ENCODE measurements around the gene METTL21C.

Gene METTL21C

GRCh38 chr13:102694937-102695336 lies at the start of gene METTL21C:
METTL21C (minus strand) TSS chr13:102695044; CDS start chr13:102694498, 546 bp downstream.
- FAIRE-seq: no peak

DNA sequence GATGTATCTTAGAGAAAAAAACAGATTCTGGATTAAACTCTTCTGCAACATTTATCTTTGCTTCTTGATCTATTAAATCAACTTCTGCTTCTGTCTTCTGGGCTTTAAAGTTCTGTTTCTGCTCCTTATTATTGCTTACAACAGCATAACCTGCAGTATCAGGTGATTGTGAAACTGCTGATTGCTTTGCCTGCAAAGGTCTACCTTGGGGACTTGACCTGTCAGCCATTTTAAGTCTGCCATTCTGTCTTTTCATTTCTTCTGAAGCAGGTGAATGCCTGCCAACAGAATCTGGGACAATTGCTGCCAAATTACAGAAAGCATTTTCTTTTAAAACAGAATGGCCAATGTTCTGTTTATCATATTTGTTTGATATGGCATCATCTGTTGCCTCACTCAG lies 47.7 kb upstream of the METTL21C start:
- FAIRE-seq: no peak

- no peak for FAIRE-seq
Observed at GRCh38 chr13:102742101-102742500, 47.3 kb upstream of the METTL21C start.

DNA sequence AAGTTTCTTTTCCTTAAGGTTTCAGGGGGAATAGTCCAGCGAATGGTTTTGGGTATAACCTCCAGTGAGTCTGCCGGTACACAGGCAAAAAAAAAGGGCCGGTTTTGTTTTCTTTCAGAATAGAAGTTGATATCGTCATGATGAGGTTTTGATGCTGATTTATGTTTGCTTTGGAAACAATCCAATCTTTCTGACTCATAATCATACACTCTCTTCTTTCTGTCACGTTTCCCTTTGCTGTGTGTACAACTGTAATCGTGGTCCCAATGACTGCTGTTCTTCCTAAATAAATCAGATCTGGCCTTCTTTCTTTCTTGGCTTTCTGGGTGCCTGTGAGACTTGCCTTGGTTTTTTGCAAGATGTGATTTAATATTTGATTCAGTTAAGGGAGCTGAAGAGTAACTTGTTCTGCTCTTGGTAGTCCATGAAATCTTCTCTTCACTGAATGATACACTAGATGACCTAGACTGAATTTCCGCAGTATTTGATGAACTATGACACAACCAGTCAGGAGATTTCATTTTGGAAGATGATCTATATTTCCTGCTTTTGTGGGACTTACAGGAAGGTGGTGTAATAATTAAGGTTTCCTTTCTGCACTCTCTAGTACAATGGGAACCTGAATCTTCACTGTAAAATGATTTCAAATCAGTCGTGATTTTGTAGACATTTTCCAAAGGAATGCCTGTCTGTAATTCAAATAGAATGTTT lies 34.9 kb upstream of the METTL21C start:
- FAIRE-seq: no peak

- no peak for FAIRE-seq
Observed at GRCh38 chr13:102726430-102726829, 31.6 kb upstream of the METTL21C start.

- FAIRE-seq: no peak
Observed at GRCh38 chr13:102724923-102725322, 30.1 kb upstream of the METTL21C start.

GRCh38 chr13:102721800-102722231 lies 27.0 kb upstream of the METTL21C start:
- FAIRE-seq: no peak

DNA sequence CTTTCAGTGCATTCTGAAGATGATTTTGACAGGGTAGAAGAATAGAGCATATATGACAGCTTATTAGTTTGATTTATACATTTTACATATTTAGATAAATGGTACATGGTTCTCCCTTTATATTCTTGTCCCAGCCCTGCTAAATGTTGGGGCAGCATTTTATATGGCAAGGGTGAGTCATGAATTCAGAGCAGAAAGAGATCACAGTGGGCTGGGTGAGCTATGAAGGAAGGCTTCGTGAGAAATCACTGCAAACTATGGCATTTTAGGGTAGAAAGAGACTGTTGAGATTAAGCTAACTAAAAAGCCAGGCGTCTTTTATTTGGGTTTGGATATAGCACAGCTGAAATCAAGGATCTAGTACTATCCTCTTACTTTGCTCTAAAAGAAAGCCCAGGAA lies 23.9 kb upstream of the METTL21C start:
- FAIRE-seq: no peak

GRCh38 chr13:102715447-102715846 lies 20.6 kb upstream of the METTL21C start:
- no peak for FAIRE-seq

DNA sequence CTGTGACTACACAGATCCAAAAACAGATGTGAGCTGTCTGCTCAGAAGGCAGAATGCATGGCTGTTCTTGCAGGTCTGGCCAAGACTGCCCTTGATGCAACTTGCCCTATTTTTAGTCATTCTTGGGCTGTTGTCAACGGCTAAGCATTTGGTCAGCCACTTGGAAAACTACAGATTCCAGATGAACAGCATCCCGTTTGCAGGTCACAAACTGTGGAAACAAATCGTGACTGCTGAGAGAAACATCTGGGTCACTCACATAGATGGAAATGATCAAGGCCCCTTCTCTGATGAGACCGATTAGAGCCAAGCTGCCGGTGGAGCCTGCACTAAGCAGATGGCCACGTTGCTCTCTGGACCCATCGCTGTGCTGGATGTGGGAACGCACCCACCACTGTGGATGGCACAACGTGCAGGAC lies 15.4 kb upstream of the METTL21C start:
- FAIRE-seq: no peak

GRCh38 chr13:102709536-102709935 lies 14.7 kb upstream of the METTL21C start:
- no peak for FAIRE-seq

GRCh38 chr13:102708991-102709390 lies 14.1 kb upstream of the METTL21C start:
- no peak for FAIRE-seq

DNA sequence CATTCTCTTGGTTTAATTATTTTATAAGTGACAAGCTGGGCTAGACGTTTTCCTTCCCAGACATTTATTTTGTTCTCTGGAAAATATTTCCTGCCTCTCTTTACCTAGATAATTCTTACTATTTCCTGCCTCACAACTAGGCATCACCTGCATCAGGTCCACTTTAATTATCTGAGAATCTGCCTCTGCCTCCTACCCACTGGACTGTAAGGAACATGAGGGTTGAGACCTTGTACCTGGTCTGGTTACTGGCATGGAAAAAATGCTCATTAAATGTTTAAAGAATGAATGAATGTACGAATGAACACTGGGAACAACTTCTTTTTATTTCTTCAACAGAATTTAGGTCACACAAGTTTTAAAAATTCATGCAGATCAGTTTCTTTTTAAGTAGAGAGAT lies 13.4 kb upstream of the METTL21C start:
- no peak for FAIRE-seq

GRCh38 chr13:102707467-102707866 lies 12.6 kb upstream of the METTL21C start:
- FAIRE-seq: no peak

DNA sequence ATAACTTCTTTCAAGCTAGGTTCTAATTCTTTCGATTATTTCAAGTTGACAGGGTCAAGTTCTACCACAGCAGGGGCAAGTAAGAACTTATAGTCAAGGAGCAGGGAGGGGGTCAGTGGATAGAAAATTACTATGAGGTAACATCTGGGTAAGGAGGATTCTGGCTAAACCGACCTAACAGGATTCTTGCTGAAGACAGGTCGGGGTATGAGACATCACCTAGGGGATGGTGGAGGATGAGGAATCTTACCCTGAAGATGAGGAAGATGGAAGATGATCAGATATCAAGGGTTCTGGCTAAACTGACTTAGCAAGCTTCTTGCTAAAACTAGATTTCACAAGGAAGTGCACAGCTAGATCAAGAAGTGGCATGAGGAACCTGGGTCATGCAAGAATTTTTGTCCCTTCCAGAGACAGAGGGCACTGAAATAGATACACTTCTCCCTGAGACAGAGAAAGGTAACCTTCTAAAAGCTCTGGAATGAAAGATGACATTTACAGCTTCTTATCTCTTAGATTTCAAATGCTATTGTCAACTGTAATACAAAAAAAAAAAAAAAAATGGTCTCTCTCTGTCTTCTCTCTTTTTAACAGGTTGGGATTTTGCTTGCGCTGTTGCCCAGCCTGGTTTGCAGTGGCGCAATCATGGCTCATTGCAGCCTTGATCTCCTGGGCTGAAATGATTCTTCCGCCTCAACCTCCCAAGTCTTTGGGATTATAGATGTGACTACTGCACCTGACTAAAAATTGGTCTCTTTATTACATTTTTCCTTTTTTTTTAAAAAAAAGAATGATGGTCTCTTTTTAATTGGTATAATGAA lies 9.6 kb upstream of the METTL21C start:
- FAIRE-seq: no peak

DNA sequence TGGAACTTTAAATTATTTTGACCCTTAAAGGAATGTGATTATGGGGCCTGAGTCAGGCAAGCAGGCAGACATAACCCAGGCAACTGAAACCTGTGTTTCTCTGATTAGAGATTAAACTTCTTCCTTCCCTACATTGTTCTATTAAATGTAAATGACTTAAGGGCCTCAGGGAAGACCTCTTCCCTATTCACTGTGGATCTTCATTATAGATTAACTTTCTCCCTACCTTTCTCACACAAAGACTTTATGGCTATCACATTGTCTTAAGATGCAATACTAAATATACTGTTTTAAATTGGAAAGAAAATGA lies 8.8 kb upstream of the METTL21C start:
- no peak for FAIRE-seq

DNA sequence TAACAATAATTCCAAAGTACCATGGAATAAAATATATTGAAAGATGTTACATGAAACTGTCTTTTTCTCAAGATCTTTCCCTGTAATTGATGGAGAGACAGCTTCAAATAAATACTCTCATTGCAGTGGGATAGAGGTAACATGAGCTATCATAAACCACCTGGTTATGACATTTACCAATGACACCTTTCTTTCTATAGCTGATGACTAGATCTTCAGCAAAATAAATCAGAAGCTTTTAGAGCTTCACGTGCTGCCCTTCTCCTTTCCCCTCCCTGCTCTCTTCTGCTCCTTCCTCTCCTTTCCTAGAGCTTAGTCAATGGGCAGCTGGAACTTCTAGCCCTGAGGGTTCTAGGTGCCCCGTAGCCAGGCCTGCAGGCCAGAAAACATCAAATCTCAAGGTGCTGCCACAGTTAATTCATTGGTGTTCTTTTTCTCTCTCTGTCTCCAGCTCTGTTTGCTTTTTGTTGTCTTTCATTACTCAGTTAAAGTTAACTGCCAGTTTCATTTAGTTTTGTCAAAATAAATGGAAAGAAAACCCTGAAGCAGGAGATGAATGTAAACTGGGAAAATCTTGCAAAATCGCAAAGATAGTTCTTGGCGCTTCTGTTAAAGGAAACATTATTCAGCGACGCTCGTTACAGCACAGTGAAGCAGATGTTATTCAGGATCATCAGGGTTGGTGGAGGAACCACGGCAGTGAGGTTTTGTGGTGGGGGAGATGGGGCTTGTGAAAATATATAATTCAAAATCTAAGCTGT lies 8.3 kb upstream of the METTL21C start:
- FAIRE-seq: no peak

GRCh38 chr13:102701331-102701730 lies 6.5 kb upstream of the METTL21C start:
- FAIRE-seq: no peak

DNA sequence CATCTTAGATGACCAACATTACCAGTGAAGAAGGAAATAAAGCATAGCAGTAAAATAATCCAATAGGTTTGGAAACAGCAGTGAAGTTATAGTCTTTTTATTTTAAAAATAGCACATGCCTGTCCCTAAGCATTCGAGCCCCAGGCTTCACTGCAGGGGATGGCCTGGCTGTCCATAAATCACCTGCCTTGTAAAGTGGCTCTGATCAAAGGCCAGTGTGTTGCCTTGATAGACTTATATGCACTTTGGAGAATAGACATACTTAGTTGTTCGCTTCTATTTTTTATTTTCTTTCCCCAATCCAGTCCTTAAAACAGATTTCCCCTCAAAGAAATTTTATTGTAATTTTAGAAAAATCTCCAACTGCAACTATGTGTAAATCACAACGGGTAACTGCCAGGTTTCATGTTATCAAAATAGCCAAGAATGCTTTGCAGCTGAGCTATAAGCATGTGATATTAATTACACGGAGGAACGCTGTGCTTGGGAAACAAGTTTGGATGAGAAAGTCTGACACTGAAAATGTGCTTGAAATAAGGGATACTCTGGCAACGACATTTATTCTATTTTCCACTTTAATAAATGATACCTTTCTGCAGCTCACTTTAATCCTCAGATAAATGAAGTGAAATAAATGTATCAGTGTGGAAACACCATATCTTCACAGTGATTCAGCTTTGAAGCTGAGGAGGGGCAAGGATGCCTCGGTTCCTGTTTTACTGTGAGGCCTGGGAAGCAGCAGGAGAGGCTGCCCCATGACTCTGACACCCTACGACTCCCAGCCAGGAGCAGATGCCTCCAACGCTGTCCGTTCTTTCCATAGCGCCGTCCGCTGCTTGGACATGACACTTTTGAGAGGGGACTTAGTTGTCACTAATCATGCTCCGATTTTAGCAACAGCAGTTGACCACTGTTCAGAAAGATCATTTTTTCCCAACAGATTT lies 5.5 kb upstream of the METTL21C start:
- FAIRE-seq: no peak

GRCh38 chr13:102699504-102699903 lies 4.7 kb upstream of the METTL21C start:
- FAIRE-seq: no peak

- no peak for FAIRE-seq
Observed at GRCh38 chr13:102698649-102698980, 3.8 kb upstream of the METTL21C start.

DNA sequence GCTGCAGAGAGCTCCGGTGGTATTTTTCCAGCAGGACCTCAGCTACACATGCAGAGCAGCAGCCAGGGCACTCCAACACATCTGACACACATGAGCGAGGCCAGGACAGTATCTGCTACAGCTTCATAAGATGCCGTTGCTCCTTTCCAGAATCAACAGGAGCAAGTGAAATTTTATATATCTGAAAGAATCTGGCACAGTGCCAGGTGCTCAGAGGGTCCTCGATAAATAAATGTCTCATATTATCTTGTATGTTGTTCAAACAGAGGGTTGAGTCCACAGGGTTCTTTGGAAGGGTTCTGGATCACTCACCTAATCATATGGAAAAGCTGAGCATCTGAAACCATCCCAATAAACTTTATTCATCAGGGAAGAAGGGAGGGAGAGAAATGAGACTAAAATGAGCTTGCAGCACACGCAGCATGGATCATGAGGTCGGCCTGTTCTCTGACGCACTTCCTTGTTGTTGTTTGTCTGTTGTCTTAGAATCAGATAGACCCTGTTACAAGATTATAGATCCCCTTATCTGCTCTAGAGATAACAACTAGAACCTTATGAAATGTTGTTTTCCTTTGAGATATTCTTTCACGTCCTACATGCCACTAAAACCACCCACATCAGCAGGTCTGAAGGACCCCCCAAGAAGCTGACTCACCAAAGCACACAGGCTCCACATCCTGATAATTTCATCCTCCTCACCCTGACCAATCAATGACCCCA lies 3.2 kb upstream of the METTL21C start:
- FAIRE-seq: no peak
